ENCODE results near the gene GLI2. TPM values are rescaled to one million over a fixed set of nuclear protein-coding genes. Genes with fewer than 3 reads are reported as not detected.

The GLI2 gene
- total RNA-seq, 1 donor from 2014 or later: 0.62 TPM

DNA sequence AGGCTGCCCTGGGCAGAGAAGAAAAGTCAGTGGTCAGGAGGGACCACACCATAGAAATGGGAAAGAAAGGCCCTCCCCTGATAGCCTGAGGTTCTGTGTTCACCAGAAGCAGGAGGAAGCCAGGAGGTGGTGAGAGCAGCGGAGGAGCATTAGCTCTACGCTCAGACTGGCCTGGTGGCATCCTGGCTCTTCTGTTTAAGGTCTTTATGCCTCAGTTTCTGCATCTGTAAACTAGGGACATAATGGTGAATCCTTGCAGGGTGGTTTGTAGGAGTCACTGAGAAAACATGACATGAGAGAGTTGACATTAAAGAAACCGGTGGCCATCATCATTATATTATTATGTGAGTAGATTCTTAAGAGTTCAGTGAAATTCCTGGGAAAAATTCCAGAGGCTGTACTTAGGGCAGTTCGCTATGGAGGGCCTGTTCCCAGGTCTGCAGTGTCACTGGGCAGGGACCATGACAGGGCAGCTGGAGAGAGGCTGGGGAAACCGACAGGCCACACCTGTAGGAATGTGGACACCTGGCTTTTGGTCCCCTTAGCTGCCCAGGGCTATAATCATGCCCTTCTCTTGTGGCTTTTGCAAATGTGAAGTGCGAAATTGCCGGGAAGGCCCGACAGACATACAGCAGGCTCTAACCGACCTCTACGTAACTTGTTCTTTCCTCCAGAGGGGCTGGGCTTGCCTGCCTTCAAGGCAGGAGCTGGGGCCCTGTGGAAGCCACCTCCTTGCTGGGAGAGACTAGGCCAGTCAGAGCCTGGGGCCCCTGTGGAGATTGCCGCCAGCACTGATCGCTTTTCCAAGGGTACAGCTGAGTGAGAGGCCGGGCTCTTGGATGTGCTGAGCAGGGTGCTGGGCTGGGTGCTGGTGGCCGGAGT is 31.0 kb downstream of the GLI2 start:
- no peaks in the 10 kb centered on the region for H3K9me3 Mint-ChIP-seq
- H3K4me1 Mint-ChIP-seq (ENCODE audit: low read depth): no peaks in the 10 kb centered on the region
- intact Hi-C loops (cut with micrococcal nuclease): no loop called here
- H3K4me3 Mint-ChIP-seq: no peak overlapping the region
- no peak for DNase-seq (ENCODE audit: low spot score)
- H3K27me3 Mint-ChIP-seq (ENCODE audit: insufficient read depth): no peaks in the 10 kb centered on the region
- H3K27ac Mint-ChIP-seq: no peak overlapping the region
- H3K36me3 Mint-ChIP-seq (ENCODE audit: low read depth): no peaks in the 10 kb centered on the region

- Mint-ChIP-seq H3K4me3 (no peak overlapping the region), H3K4me1 (ENCODE audit: low read depth) (no peaks in the 10 kb centered on the region), H3K27me3 (ENCODE audit: insufficient read depth) (no peaks in the 10 kb centered on the region), H3K36me3 (ENCODE audit: low read depth) (no peaks in the 10 kb centered on the region), H3K9me3 (no peaks in the 10 kb centered on the region), H3K27ac (no peak overlapping the region)
- intact Hi-C loops (cut with micrococcal nuclease): no loop called here
- DNase-seq (ENCODE audit: low spot score): no peak
Measured at GRCh38 chr2:120767486-120768005, 31.9 kb downstream of the GLI2 start.

DNA sequence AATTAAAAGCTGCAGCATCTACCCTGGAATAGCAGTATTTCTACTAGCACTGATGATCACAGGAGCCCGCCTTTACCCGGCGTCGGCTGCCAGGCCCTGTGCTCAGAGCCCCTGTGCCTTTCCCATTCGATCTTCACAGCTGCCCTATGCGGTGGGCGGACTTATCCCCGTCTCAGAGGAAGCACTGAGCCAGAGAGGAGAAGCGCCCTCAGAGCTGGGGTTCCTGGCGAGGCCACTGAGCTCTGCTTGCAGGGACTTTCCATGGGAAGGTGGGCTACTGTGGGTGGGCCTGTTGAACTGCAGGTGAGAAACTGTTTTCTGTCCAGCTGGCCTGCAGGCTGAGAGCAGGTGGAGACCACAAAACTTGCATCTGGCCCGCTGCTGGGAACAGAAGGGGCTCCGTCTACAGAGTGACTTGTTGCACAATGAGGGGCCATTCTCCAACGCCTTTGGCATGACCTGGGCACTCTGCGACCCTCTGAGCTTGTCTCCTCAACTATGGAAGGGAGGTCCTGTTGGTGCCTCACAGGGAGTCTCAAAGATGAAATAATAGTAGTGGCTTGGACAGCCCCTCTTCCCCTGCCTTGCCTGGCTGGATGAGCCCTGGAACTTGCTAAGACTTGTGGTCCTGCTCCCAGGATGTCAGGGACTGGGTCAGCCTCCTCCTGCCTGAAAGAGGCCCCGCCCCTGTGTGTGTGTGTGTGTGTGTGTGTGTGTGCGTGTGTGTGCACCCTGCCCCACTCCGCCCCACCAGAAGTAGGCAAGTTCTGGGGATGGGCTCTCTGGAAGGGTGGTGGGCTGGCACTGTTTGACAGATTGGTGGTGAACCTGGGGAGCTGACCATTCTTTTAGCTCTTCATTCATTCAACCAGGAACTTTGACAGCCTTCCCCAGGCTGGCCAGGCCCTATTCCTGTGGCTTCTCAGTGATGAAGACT is 32.7 kb downstream of the GLI2 start:
- H3K4me1 Mint-ChIP-seq (ENCODE audit: low read depth): no peaks in the 10 kb centered on the region
- intact Hi-C loops (cut with micrococcal nuclease): no loop called here
- DNase-seq (ENCODE audit: low spot score): no peak
- H3K36me3 Mint-ChIP-seq (ENCODE audit: low read depth): no peaks in the 10 kb centered on the region
- H3K9me3 Mint-ChIP-seq: no peaks in the 10 kb centered on the region
- H3K27me3 Mint-ChIP-seq (ENCODE audit: insufficient read depth): no peaks in the 10 kb centered on the region
- no peak overlapping the region for H3K4me3 Mint-ChIP-seq
- H3K27ac Mint-ChIP-seq: no peak overlapping the region

- intact Hi-C loops (cut with micrococcal nuclease): no loop called here
Measured at GRCh38 chr2:120769076-120769786, 33.6 kb downstream of the GLI2 start.

DNA sequence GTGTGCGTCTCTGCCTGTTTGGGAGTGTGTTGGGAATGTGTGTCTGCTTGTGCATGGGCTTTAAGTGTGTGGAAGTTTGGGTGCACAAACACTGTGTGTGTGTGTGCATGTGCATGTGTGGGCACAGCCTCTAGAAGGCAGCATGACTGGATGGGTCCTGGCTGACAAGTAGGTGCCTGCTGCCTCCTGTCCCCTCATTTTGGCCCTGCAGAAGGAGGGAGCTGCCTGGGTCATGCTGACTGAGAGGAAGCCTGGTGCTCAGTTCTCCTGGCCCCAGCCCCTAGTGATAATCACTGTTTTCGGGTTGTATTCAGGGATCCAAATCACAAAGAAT is 34.1 kb downstream of the GLI2 start:
- no peak overlapping the region for H3K4me3 Mint-ChIP-seq
- H3K27ac Mint-ChIP-seq: no peak overlapping the region
- no peaks in the 10 kb centered on the region for H3K27me3 Mint-ChIP-seq (ENCODE audit: insufficient read depth)
- H3K4me1 Mint-ChIP-seq (ENCODE audit: low read depth): no peaks in the 10 kb centered on the region
- DNase-seq (ENCODE audit: low spot score): no peak
- no peaks in the 10 kb centered on the region for H3K9me3 Mint-ChIP-seq
- H3K36me3 Mint-ChIP-seq (ENCODE audit: low read depth): no peaks in the 10 kb centered on the region
- intact Hi-C loops (cut with micrococcal nuclease): no loop called here

More at GRCh38 chr2:120769076-120769786, 33.6 kb downstream of the GLI2 start:
- Mint-ChIP-seq H3K4me1 (ENCODE audit: low read depth) (no peaks in the 10 kb centered on the region), H3K9me3 (no peaks in the 10 kb centered on the region), H3K27me3 (ENCODE audit: insufficient read depth) (no peaks in the 10 kb centered on the region), H3K27ac (no peak overlapping the region), H3K4me3 (no peak overlapping the region), H3K36me3 (ENCODE audit: low read depth) (no peaks in the 10 kb centered on the region)
- no peak for DNase-seq (ENCODE audit: low spot score)

DNA sequence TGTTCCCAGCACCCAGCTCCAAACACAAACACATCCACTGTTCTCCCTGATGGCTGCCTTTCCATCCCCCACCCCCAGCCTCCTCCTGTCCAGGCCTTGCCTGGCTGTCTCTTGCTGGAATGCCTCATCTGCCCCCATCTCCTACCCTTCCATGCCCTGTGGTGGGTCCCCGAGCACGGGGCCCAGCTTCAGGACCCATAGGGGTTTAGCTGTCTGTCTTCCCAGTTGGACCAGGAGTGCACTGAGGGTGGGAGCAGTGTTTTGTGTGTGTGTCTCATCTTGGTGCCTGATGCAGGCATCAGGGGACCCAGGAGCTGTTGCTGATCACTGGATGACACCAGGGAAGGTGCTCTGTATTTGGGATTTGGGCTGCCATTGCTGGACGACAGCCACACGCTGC is 34.5 kb downstream of the GLI2 start:
- DNase-seq (ENCODE audit: low spot score): no peak
- Mint-ChIP-seq H3K9me3 (no peaks in the 10 kb centered on the region), H3K36me3 (ENCODE audit: low read depth) (no peaks in the 10 kb centered on the region), H3K27me3 (ENCODE audit: insufficient read depth) (no peaks in the 10 kb centered on the region), H3K27ac (no peak overlapping the region), H3K4me3 (no peak overlapping the region), H3K4me1 (ENCODE audit: low read depth) (no peaks in the 10 kb centered on the region)
- intact Hi-C loops (cut with micrococcal nuclease): no loop called here

DNA sequence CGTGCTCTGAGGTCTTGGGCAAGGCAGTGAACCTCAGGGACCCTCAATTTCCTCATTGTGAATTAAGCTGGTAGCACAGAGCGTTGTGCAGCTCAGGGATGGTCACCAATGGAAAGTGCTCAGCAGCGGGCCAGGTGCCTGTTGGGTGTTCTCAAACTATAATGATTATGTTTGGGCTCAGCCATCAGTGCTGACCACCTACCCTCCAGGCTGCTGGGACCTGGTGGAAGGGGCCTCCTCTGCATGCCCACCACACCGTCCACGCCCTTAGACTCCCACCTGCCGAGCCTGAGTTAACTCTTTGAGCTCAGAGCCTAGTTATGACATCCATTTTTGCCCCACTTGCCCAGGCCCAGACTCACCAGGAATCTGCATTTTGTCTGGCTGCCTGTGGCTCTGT is 35.0 kb downstream of the GLI2 start:
- no peak for DNase-seq (ENCODE audit: low spot score)
- H3K27me3 Mint-ChIP-seq (ENCODE audit: insufficient read depth): no peaks in the 10 kb centered on the region
- intact Hi-C loops (cut with micrococcal nuclease): no loop called here
- no peaks in the 10 kb centered on the region for H3K9me3 Mint-ChIP-seq
- H3K4me1 Mint-ChIP-seq (ENCODE audit: low read depth): no peaks in the 10 kb centered on the region
- H3K4me3 Mint-ChIP-seq: no peak overlapping the region
- H3K27ac Mint-ChIP-seq: no peak overlapping the region
- no peaks in the 10 kb centered on the region for H3K36me3 Mint-ChIP-seq (ENCODE audit: low read depth)

GRCh38 chr2:120771111-120771780 is 35.6 kb downstream of the GLI2 start:
- H3K9me3 Mint-ChIP-seq: no peaks in the 10 kb centered on the region
- H3K36me3 Mint-ChIP-seq (ENCODE audit: low read depth): no peaks in the 10 kb centered on the region
- no peaks in the 10 kb centered on the region for H3K4me1 Mint-ChIP-seq (ENCODE audit: low read depth)
- no peak overlapping the region for H3K27ac Mint-ChIP-seq
- H3K27me3 Mint-ChIP-seq (ENCODE audit: insufficient read depth): no peaks in the 10 kb centered on the region
- intact Hi-C loops (cut with micrococcal nuclease): no loop called here
- H3K4me3 Mint-ChIP-seq: no peak overlapping the region
- no peak for DNase-seq (ENCODE audit: low spot score)

DNA sequence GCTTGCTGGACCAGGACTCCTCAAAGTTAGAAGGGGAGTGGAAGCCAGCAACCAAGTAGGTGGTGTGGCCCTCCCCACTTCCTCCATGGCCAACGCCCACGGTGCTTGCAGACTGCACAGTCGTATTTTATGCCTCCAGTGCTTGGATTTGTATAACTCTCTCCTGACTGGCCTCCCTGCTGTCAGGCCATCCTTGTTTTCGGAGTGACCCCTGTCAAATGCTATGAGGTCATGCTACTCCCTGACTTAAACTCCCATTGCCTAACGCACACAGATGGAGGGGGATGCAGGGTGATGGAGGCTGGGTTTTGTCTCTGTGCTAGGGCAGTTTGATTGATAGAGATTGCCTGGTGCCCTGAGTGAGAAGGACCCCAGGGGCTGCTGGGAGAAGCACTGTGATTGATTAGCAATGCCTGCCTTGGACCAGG is 36.1 kb downstream of the GLI2 start:
- intact Hi-C loops (cut with micrococcal nuclease): no loop called here
- Mint-ChIP-seq H3K27me3 (ENCODE audit: insufficient read depth) (no peaks in the 10 kb centered on the region), H3K4me3 (no peak overlapping the region), H3K9me3 (no peaks in the 10 kb centered on the region), H3K27ac (no peak overlapping the region), H3K4me1 (ENCODE audit: low read depth) (no peaks in the 10 kb centered on the region), H3K36me3 (ENCODE audit: low read depth) (no peaks in the 10 kb centered on the region)
- no peak for DNase-seq (ENCODE audit: low spot score)

- DNase-seq (ENCODE audit: low spot score): no peak
- no peaks in the 10 kb centered on the region for H3K27me3 Mint-ChIP-seq (ENCODE audit: insufficient read depth)
- H3K9me3 Mint-ChIP-seq: no peaks in the 10 kb centered on the region
- no peaks in the 10 kb centered on the region for H3K4me1 Mint-ChIP-seq (ENCODE audit: low read depth)
- no peak overlapping the region for H3K27ac Mint-ChIP-seq
- H3K36me3 Mint-ChIP-seq (ENCODE audit: low read depth): no peaks in the 10 kb centered on the region
- intact Hi-C loops (cut with micrococcal nuclease): no loop called here
- no peak overlapping the region for H3K4me3 Mint-ChIP-seq
Measured at GRCh38 chr2:120772261-120772660, 36.6 kb downstream of the GLI2 start.

DNA sequence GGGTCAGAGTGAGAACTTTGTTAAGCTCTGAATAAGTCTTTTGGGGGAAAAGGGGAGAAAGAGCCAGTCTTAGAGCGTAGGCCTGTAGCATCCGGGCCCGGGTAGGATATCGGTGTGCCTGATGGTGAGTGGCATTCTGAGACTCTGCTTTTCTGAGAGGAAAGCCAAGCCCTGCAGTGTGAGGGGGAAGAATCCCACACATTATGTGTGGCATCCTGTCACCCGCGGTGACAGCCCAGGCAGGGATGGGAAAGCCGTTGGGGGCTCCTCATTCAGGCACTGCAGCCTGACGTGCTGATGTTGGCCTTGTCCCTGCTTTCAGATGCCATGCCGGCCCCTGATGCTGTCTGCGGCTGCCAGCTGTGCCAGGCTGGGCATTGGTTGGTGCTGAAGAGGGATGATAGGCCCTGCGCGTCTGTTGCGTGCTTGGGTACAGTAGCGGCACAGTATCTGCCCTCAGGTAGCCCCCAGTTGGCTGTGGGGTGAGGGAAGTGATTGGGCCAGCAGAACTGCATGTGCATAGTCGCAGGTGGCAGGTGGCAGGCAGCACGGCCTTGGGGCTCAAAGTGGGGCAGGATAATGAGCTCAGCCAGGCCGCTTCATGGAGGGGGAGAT is 37.6 kb downstream of the GLI2 start:
- no peaks in the 10 kb centered on the region for H3K36me3 Mint-ChIP-seq (ENCODE audit: low read depth)
- H3K9me3 Mint-ChIP-seq: no peaks in the 10 kb centered on the region
- no peaks in the 10 kb centered on the region for H3K27me3 Mint-ChIP-seq (ENCODE audit: insufficient read depth)
- DNase-seq (ENCODE audit: low spot score): no peak
- H3K27ac Mint-ChIP-seq: no peak overlapping the region
- H3K4me3 Mint-ChIP-seq: no peak overlapping the region
- intact Hi-C loops (cut with micrococcal nuclease): no loop called here
- no peaks in the 10 kb centered on the region for H3K4me1 Mint-ChIP-seq (ENCODE audit: low read depth)

GRCh38 chr2:120774557-120775160 is 39.0 kb downstream of the GLI2 start:
- H3K27ac Mint-ChIP-seq: no peak overlapping the region
- no peaks in the 10 kb centered on the region for H3K36me3 Mint-ChIP-seq (ENCODE audit: low read depth)
- DNase-seq (ENCODE audit: low spot score): no peak
- H3K27me3 Mint-ChIP-seq (ENCODE audit: insufficient read depth): no peaks in the 10 kb centered on the region
- H3K9me3 Mint-ChIP-seq: no peaks in the 10 kb centered on the region
- intact Hi-C loops (cut with micrococcal nuclease): no loop called here
- H3K4me1 Mint-ChIP-seq (ENCODE audit: low read depth): no peaks in the 10 kb centered on the region
- no peak overlapping the region for H3K4me3 Mint-ChIP-seq
